ENCODE data around the gene MYBPH.

The MYBPH gene

GRCh38 chr1:203213126-203213525 lies 37.5 kb upstream of the MYBPH start:
- no peak overlapping the region for H3K27ac ChIP-seq
- peaks cover 13% of the 10 kb centered on the region for H3K27me3 ChIP-seq (replicated peaks)
- in situ Hi-C loops (cut with HindIII; ENCODE audit: low pct_ligation_motif_present, low sequenced_read_pairs), result no loop called here
- TF ChIP-seq CTCF (IDR thresholded peaks at IDR 0.05; ENCODE audit: low read depth, low read length, missing control alignments), result no peak
- H3K36me3 ChIP-seq (replicated peaks), result no peaks in the 10 kb centered on the region
- H3K4me3 ChIP-seq (ENCODE audit: low read depth, low read length), result no peak overlapping the region
- DNase-seq, result no peak

- in situ Hi-C loops (cut with HindIII; ENCODE audit: low pct_ligation_motif_present, low sequenced_read_pairs), result no loop called here
- Histone ChIP-seq H3K27me3 (replicated peaks) (peaks cover 7% of the 10 kb centered on the region), H3K4me3 (ENCODE audit: low read depth, low read length) (no peak overlapping the region), H3K27ac (no peak overlapping the region), H3K36me3 (replicated peaks) (no peaks in the 10 kb centered on the region)
- no peak for TF ChIP-seq CTCF (IDR thresholded peaks at IDR 0.05; ENCODE audit: low read depth, low read length, missing control alignments)
- DNase-seq, result no peak
Measured at GRCh38 chr1:203211812-203212211, 36.2 kb upstream of the MYBPH start.

GRCh38 chr1:203210988-203211387 lies 35.4 kb upstream of the MYBPH start:
- DNase-seq, result no peak
- H3K4me3 ChIP-seq (ENCODE audit: low read depth, low read length), result no peak overlapping the region
- no peak overlapping the region for H3K27ac ChIP-seq
- no peak for TF ChIP-seq CTCF (IDR thresholded peaks at IDR 0.05; ENCODE audit: low read depth, low read length, missing control alignments)
- H3K27me3 ChIP-seq (replicated peaks), result peaks cover 2% of the 10 kb centered on the region
- in situ Hi-C loops (cut with HindIII; ENCODE audit: low pct_ligation_motif_present, low sequenced_read_pairs), result no loop called here
- H3K36me3 ChIP-seq (replicated peaks), result no peaks in the 10 kb centered on the region

- Histone ChIP-seq H3K27me3 (replicated peaks) (peaks cover 2% of the 10 kb centered on the region), H3K36me3 (replicated peaks) (no peaks in the 10 kb centered on the region), H3K27ac (no peak overlapping the region), H3K4me3 (ENCODE audit: low read depth, low read length) (no peak overlapping the region)
- in situ Hi-C loops (cut with HindIII; ENCODE audit: low pct_ligation_motif_present, low sequenced_read_pairs), result no loop called here
- no peak for TF ChIP-seq CTCF (IDR thresholded peaks at IDR 0.05; ENCODE audit: low read depth, low read length, missing control alignments)
- DNase-seq, result no peak
Measured at GRCh38 chr1:203210350-203210749, 34.7 kb upstream of the MYBPH start.

GRCh38 chr1:203208181-203208580 lies 32.6 kb upstream of the MYBPH start:
- Histone ChIP-seq H3K27me3 (replicated peaks) (no peaks in the 10 kb centered on the region), H3K36me3 (replicated peaks) (no peaks in the 10 kb centered on the region), H3K4me3 (ENCODE audit: low read depth, low read length) (no peak overlapping the region), H3K27ac (no peak overlapping the region)
- TF ChIP-seq CTCF (IDR thresholded peaks at IDR 0.05; ENCODE audit: low read depth, low read length, missing control alignments), result no peak
- in situ Hi-C loops (cut with HindIII; ENCODE audit: low pct_ligation_motif_present, low sequenced_read_pairs), result no loop called here
- DNase-seq, result no peak

GRCh38 chr1:203207751-203208150 lies 32.1 kb upstream of the MYBPH start:
- no peak for TF ChIP-seq CTCF (IDR thresholded peaks at IDR 0.05; ENCODE audit: low read depth, low read length, missing control alignments)
- Histone ChIP-seq H3K4me3 (ENCODE audit: low read depth, low read length) (no peak overlapping the region), H3K27me3 (replicated peaks) (no peaks in the 10 kb centered on the region), H3K27ac (no peak overlapping the region), H3K36me3 (replicated peaks) (no peaks in the 10 kb centered on the region)
- DNase-seq, result no peak
- in situ Hi-C loops (cut with HindIII; ENCODE audit: low pct_ligation_motif_present, low sequenced_read_pairs), result no loop called here

Data from brain microvascular endothelial cell (primary cell).